Neural cell (in vitro differentiated cells): ENCODE results near the gene MPPED2.

ENCODE experiments used
- EZH2 ChIP-seq: fragments of 200-600, 300-800 bp; shearing (Covaris generic), sonication (generic); IDR thresholded peaks from 2 replicates; pipeline ENCODE4 v1.6.1; 2014; ENCODE audit warnings: antibody characterized with exemption, low read length, borderline replicate concordance, mild to moderate bottlenecking; ENCODE audit not compliant: insufficient read depth, poor library complexity, severe bottlenecking
- MXI1 ChIP-seq: fragments of 450-650 bp; conservative IDR thresholded peaks from 2 replicates; pipeline ENCODE4 v1.6.1; 2014; ENCODE audit warnings: antibody characterized with exemption, mild to moderate bottlenecking; ENCODE audit not compliant: poor library complexity, severe bottlenecking
- POLR2AphosphoS5 ChIP-seq: IDR thresholded peaks from 2 replicates; pipeline ENCODE4 v1.6.1; 2012
- REST ChIP-seq: IDR thresholded peaks from 2 replicates; pipeline ENCODE4 v1.6.1; 2012; ENCODE audit warnings: borderline replicate concordance
- SMC3 ChIP-seq: fragments of 450-650 bp; conservative IDR thresholded peaks from 2 replicates; pipeline ENCODE4 v1.6.1; 2014; ENCODE audit warnings: antibody characterized with exemption, mild to moderate bottlenecking, moderate library complexity; ENCODE audit not compliant: poor library complexity
- TF ChIP-seq, protein P1 (sequence below): fragments of 450-650 bp; IDR thresholded peaks from 2 replicates; pipeline ENCODE4 v1.5.1; 2014; ENCODE audit warnings: antibody characterized with exemption, mild to moderate bottlenecking, moderate library complexity; ENCODE audit not compliant: poor library complexity, severe bottlenecking

DNA sequence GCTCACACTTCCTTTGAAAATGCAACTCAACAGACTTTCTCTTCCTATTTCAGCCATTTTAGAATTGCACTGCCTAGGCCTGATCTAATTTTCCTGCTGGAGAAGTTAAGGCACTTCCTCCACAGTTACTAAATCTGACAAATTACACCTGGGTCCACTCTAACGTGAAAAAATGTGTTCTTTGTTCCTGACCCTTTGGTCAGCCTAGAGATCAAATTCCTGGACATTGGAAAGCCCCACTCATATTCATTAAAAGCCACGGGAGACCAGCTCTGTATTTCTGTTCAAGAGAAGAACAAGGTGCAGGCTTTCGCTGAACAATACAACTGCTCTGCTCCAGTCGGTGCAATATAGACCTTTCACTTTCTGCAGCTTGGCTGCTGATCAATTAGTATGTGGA, 96.6 kb downstream of the MPPED2 start:
- TF ChIP-seq, protein P1, sequence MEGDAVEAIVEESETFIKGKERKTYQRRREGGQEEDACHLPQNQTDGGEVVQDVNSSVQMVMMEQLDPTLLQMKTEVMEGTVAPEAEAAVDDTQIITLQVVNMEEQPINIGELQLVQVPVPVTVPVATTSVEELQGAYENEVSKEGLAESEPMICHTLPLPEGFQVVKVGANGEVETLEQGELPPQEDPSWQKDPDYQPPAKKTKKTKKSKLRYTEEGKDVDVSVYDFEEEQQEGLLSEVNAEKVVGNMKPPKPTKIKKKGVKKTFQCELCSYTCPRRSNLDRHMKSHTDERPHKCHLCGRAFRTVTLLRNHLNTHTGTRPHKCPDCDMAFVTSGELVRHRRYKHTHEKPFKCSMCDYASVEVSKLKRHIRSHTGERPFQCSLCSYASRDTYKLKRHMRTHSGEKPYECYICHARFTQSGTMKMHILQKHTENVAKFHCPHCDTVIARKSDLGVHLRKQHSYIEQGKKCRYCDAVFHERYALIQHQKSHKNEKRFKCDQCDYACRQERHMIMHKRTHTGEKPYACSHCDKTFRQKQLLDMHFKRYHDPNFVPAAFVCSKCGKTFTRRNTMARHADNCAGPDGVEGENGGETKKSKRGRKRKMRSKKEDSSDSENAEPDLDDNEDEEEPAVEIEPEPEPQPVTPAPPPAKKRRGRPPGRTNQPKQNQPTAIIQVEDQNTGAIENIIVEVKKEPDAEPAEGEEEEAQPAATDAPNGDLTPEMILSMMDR = no peak
- no peak for TF ChIP-seq REST
- TF ChIP-seq EZH2 = no peak
- TF ChIP-seq POLR2AphosphoS5 = no peak
- no peak for TF ChIP-seq SMC3
- TF ChIP-seq MXI1 = no peak
